ENCODE results near the gene SEMA4G.
"Not testable (repeated sequence)": the region's sequence is repeated elsewhere in the genome, so short reads cannot be mapped to it uniquely, and the experiment has no call there.

SEMA4G gene

GRCh38 chr10:100972115-100972903, 3.0 kb downstream of the SEMA4G start:
- no peak for DNase-seq

- no peak for DNase-seq
These were observed 3.7 kb downstream of the SEMA4G start for GRCh38 chr10:100972904-100973535.

- not testable (repeated sequence) for DNase-seq
These were observed 6.1 kb downstream of the SEMA4G start for GRCh38 chr10:100975397-100975796.

- DNase-seq = no peak
These were observed 7.6 kb downstream of the SEMA4G start for GRCh38 chr10:100976906-100977305.

GRCh38 chr10:100977436-100977835, 8.1 kb downstream of the SEMA4G start:
- no peak for DNase-seq

- no peak for DNase-seq
These were observed 9.0 kb downstream of the SEMA4G start for GRCh38 chr10:100978121-100978900.

GRCh38 chr10:100978901-100979195, 9.5 kb downstream of the SEMA4G start:
- DNase-seq = no peak

GRCh38 chr10:100979791-100980272, 10.5 kb downstream of the SEMA4G start:
- DNase-seq = no peak

- DNase-seq = no peak
These were observed 11.0 kb downstream of the SEMA4G start for GRCh38 chr10:100980311-100980710.

- DNase-seq = no peak
These were observed 11.4 kb downstream of the SEMA4G start for GRCh38 chr10:100980711-100981110.

GRCh38 chr10:100981178-100981772, 12.0 kb downstream of the SEMA4G start:
- DNase-seq = no peak

GRCh38 chr10:100982916-100983830, 13.9 kb downstream of the SEMA4G start:
- DNase-seq = no peak

GRCh38 chr10:100983868-100984671, 14.8 kb downstream of the SEMA4G start:
- no peak for DNase-seq

GRCh38 chr10:100984672-100985177, 15.4 kb downstream of the SEMA4G start:
- no peak for DNase-seq

- no peak for DNase-seq
These were observed 16.0 kb downstream of the SEMA4G start for GRCh38 chr10:100985336-100985735.

- DNase-seq = no peak
These were observed 17.3 kb downstream of the SEMA4G start for GRCh38 chr10:100986623-100986951.

GRCh38 chr10:100986952-100987684, 17.8 kb downstream of the SEMA4G start, which contains the start of the genes MRPL43 and TWNK:
TSS of gene MRPL43 (minus strand) at chr10:100987497. CDS start at chr10:100987443, 54 bp downstream.
TSS of gene TWNK (plus strand) at chr10:100987543. CDS start at chr10:100988211, 668 bp downstream.
- DNase-seq = peak; percentile 9

- no peak for DNase-seq
These were observed 18.4 kb downstream of the SEMA4G start for GRCh38 chr10:100987685-100988049.

- DNase-seq = no peak
These were observed 18.9 kb downstream of the SEMA4G start for GRCh38 chr10:100988166-100988565.

- DNase-seq = no peak
These were observed 19.8 kb downstream of the SEMA4G start for GRCh38 chr10:100989088-100989487.

Measured in NCI-H187 treated with DMSO at 0.1 percent for 48 hours (cell line).